Calu3 (cell line): ENCODE results near the gene SIRPD. TPM values are rescaled to one million over a fixed set of nuclear protein-coding genes. Genes with fewer than 3 reads are reported as not detected.

Experiments
- BruUV-seq: library from RNA; stranded (reverse); fragments of 400-500 nt; replicated peaks from 2 replicates; lab custom pipeline; 2021; lab: Mats Ljungman, UMichigan
- CTCF ChIA-PET: fragments of 300-600 bp; sonication (Branson Sonifier 250); formaldehyde crosslinking; loops from one replicate; lab custom pipeline; 2022; ENCODE audit warnings: antibody characterized with exemption; lab: Charles Lee
- DNase-seq: peaks from one replicate; pipeline ENCODE4 v3.0.0; 2022
- H3K27ac Mint-ChIP-seq: one replicate; pipeline ENCODE4 v1.8.0; 2022; ENCODE audit warnings: mixed read lengths; ENCODE audit not compliant: unreplicated experiment
- H3K27me3 Mint-ChIP-seq: one replicate; pipeline ENCODE4 v1.8.0; 2022; ENCODE audit warnings: mixed read lengths; ENCODE audit not compliant: unreplicated experiment
- H3K36me3 Mint-ChIP-seq: one replicate; pipeline ENCODE4 v1.8.0; 2022; ENCODE audit warnings: mild to moderate bottlenecking, moderate library complexity, mixed read lengths; ENCODE audit not compliant: insufficient read depth, unreplicated experiment
- H3K4me1 Mint-ChIP-seq: one replicate; pipeline ENCODE4 v1.8.0; 2022; ENCODE audit warnings: mild to moderate bottlenecking, low read depth, mixed read lengths; ENCODE audit not compliant: unreplicated experiment
- H3K4me3 Mint-ChIP-seq: one replicate; pipeline ENCODE4 v1.8.0; 2022; ENCODE audit warnings: mild to moderate bottlenecking, low read depth, moderate library complexity, mixed read lengths; ENCODE audit not compliant: unreplicated experiment
- H3K9me3 Mint-ChIP-seq: one replicate; pipeline ENCODE4 v1.8.0; 2022; ENCODE audit warnings: low read depth, mixed read lengths; ENCODE audit not compliant: unreplicated experiment
- intact Hi-C: fragments of 100-400 bp; cut with micrococcal nuclease; formaldehyde crosslinking; loops from one replicate; pipeline ENCODE4 v1.10.0; 2022; ENCODE audit not compliant: unreplicated experiment
- total RNA-seq: library from RNA; stranded (reverse); gene quantifications from 2 replicates; pipeline ENCODE4 v1.2.3, GENCODE V29; 2022
- TF ChIP-seq, protein P1 (sequence below): fragments of 200-600 bp; IDR thresholded peaks from one replicate; pipeline ENCODE4 v1.8.0; 2022; ENCODE audit warnings: antibody characterized with exemption; ENCODE audit not compliant: unreplicated experiment

Gene SIRPD
- total RNA-seq, 1 experiment from 2014 or later, result not detected

DNA sequence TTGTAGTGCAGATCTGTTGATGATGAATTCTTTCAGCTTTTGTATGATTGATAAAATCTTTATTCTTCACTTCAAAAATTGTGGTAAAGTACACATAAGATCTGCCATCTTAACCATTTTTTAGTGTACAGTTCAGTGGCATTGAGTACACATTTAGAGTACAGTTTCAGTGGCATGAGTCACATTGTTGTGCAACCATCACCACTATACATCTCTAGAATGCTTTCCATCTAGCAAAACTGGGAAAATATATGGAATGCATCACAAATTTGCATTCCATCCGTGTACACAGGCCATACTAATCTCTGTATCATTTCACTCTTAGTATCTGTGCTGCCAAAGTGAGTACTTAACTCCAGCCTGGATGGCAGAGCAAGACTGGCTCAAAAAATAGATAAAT, 28.7 kb downstream of the SIRPD start:
- H3K4me3 Mint-ChIP-seq, result no peak overlapping the region
- CTCF ChIA-PET, result no interaction called here
- H3K27ac Mint-ChIP-seq, result no peak overlapping the region
- H3K36me3 Mint-ChIP-seq, result no peaks in the 10 kb centered on the region
- BruUV-seq, result no TSS peak
- H3K27me3 Mint-ChIP-seq, result no peaks in the 10 kb centered on the region
- no peak for DNase-seq
- intact Hi-C loops, result no loop called here
- H3K4me1 Mint-ChIP-seq, result no peaks in the 10 kb centered on the region
- TF ChIP-seq, protein P1, sequence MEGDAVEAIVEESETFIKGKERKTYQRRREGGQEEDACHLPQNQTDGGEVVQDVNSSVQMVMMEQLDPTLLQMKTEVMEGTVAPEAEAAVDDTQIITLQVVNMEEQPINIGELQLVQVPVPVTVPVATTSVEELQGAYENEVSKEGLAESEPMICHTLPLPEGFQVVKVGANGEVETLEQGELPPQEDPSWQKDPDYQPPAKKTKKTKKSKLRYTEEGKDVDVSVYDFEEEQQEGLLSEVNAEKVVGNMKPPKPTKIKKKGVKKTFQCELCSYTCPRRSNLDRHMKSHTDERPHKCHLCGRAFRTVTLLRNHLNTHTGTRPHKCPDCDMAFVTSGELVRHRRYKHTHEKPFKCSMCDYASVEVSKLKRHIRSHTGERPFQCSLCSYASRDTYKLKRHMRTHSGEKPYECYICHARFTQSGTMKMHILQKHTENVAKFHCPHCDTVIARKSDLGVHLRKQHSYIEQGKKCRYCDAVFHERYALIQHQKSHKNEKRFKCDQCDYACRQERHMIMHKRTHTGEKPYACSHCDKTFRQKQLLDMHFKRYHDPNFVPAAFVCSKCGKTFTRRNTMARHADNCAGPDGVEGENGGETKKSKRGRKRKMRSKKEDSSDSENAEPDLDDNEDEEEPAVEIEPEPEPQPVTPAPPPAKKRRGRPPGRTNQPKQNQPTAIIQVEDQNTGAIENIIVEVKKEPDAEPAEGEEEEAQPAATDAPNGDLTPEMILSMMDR, result no peak
- no peaks in the 10 kb centered on the region for H3K9me3 Mint-ChIP-seq

DNA sequence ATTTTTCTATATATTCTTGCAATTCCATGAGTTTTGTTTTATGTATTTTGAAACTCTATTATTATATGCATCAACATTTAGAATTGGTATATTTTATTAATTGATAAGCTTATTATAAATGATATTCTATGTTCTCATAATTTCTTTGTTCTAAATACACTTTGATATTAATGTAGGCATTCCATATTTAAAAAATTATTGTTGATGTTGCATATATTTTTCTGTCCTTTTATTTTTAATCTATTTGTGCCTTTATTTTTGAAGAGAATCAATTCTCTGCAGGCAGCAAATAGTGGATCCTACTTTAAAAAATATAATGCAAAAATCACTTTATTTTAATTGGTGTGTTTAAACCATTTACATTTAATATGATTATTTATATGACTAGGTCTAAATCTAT, 29.6 kb downstream of the SIRPD start:
- no peak for DNase-seq
- no peak overlapping the region for H3K4me3 Mint-ChIP-seq
- intact Hi-C loops, result no loop called here
- H3K36me3 Mint-ChIP-seq, result no peaks in the 10 kb centered on the region
- TF ChIP-seq, protein P1, result no peak
- H3K4me1 Mint-ChIP-seq, result no peaks in the 10 kb centered on the region
- no peak overlapping the region for H3K27ac Mint-ChIP-seq
- no peaks in the 10 kb centered on the region for H3K9me3 Mint-ChIP-seq
- no peaks in the 10 kb centered on the region for H3K27me3 Mint-ChIP-seq
- BruUV-seq, result no TSS peak
- CTCF ChIA-PET, result interaction anchor here (0.6 kb wide), 1 partner anchor 245 kb away, joined by 3 read pairs; no protein-coding TSS in a partner anchor

DNA sequence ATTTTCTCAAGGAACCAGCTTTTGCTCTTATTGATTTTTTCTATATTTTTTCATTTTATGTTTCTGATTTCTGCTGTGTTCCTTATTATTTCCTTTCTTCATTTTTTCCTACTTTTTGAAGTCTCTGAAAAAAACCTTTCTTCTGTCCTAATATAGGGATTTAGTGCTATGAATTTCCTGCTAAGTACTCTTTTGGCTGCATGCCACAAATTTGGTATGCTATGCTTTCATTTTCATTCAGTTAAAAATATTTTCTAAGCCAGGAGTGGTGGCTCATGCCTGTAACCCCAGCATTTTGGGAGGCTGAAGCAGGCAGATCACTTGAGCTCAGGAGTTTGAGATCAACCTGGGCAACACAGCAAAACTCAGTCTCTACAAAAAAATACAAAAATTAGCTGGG, 30.6 kb downstream of the SIRPD start:
- H3K36me3 Mint-ChIP-seq, result no peaks in the 10 kb centered on the region

DNA sequence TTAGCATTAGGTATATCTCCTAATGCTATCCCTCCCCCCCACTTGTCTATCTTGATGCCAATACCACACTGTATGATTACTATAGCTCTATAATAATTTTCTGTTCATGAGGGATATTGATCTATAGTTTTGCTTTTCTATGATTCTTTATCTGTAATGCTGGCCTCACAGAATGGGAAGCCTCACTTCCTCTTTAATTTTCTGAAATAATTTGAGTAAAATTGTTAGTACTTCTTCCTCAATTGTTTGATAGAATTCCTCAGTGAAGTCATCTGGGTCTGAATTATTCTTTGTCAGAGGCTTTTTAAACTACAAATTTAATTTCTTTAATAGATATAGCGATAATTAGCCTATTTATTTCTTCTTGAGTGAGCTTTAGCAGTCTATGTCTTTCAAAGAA, 31.2 kb downstream of the SIRPD start:
- CTCF ChIA-PET, result no interaction called here
- peaks cover 16% of the 10 kb centered on the region for H3K27me3 Mint-ChIP-seq
- no peaks in the 10 kb centered on the region for H3K4me1 Mint-ChIP-seq
- intact Hi-C loops, result no loop called here
- no peaks in the 10 kb centered on the region for H3K36me3 Mint-ChIP-seq
- H3K9me3 Mint-ChIP-seq, result no peaks in the 10 kb centered on the region
- no peak for DNase-seq
- no TSS peak for BruUV-seq
- H3K4me3 Mint-ChIP-seq, result no peak overlapping the region
- no peak overlapping the region for H3K27ac Mint-ChIP-seq
- TF ChIP-seq, protein P1, result no peak

More for the DNA sequence above, 30.6 kb downstream of the SIRPD start:
- intact Hi-C loops, result no loop called here
- TF ChIP-seq, protein P1, result no peak
- no peak overlapping the region for H3K4me3 Mint-ChIP-seq
- peaks cover 10% of the 10 kb centered on the region for H3K27me3 Mint-ChIP-seq
- H3K9me3 Mint-ChIP-seq, result no peaks in the 10 kb centered on the region
- CTCF ChIA-PET, result no interaction called here
- no TSS peak for BruUV-seq
- H3K27ac Mint-ChIP-seq, result no peak overlapping the region
- no peak for DNase-seq
- no peaks in the 10 kb centered on the region for H3K4me1 Mint-ChIP-seq
